ENCODE results near the gene NFX1. TPM values are rescaled to one million over a fixed set of nuclear protein-coding genes. Genes with fewer than 3 reads are reported as not detected.

The NFX1 gene
- polyA plus RNA-seq = 10 to 100 TPM; 13.0 to 17.2 TPM

GRCh38 chr9:33290247-33291030 lies at the start of gene NFX1:
Gene NFX1, plus strand, starts transcription at chr9:33290516. Its CDS starts 57 bp downstream, at chr9:33290573.
- WGBS, 2 donors = 0% methylated on average over 63 of the region's 63 CpGs
- Histone ChIP-seq H3K4me1 (ENCODE audit: control insufficient read depth in 2 of 2, insufficient read depth in 2 of 2, low read length in 1 of 2) (no peaks in the 10 kb centered on the region), H3K27ac (ENCODE audit: low read depth in 2 of 2, low read length in 1 of 2) (peak within 1 kb of the TSS; percentile 99 to 100), H3K4me3 (ENCODE audit: low read depth in 1 of 2, low read length in 2 of 2) (peak within 1 kb of the TSS; percentile 66 to 90), H3K9me3 (ENCODE audit: control insufficient read depth in 2 of 2, insufficient read depth in 1 of 2, low read depth in 1 of 2, low read length in 1 of 2) (no peaks in the 10 kb centered on the region), H3K27me3 (ENCODE audit: control insufficient read depth in 1 of 2, insufficient read depth in 2 of 2, low read length in 2 of 2) (no peaks in the 10 kb centered on the region), H3K36me3 (ENCODE audit: control insufficient read depth in 2 of 2, insufficient read depth in 2 of 2, low read length in 1 of 2) (peaks cover 5 to 8% of the 10 kb centered on the region in 2 donors)

GRCh38 chr9:33241298-33241697 lies 49.0 kb upstream of the NFX1 start:
- Histone ChIP-seq H3K27ac (ENCODE audit: low read depth in 2 of 2, low read length in 1 of 2) (no peak overlapping the region), H3K9me3 (ENCODE audit: control insufficient read depth in 2 of 2, insufficient read depth in 1 of 2, low read depth in 1 of 2, low read length in 1 of 2) (no peaks in the 10 kb centered on the region), H3K27me3 (ENCODE audit: control insufficient read depth in 1 of 2, insufficient read depth in 2 of 2, low read length in 2 of 2) (no peaks in the 10 kb centered on the region), H3K4me1 (ENCODE audit: control insufficient read depth in 2 of 2, insufficient read depth in 2 of 2, low read length in 1 of 2) (peaks cover 1 to 3% of the 10 kb centered on the region in 2 donors), H3K36me3 (ENCODE audit: control insufficient read depth in 2 of 2, insufficient read depth in 2 of 2, low read length in 1 of 2) (no peaks in the 10 kb centered on the region), H3K4me3 (ENCODE audit: low read depth in 1 of 2, low read length in 2 of 2) (no peak overlapping the region)
- WGBS, 2 donors = 72 to 79% methylated on average over 5 of the region's 5 CpGs

- H3K27me3 ChIP-seq (ENCODE audit: control insufficient read depth in 1 of 2, insufficient read depth in 2 of 2, low read length in 2 of 2) = no peaks in the 10 kb centered on the region
- H3K4me3 ChIP-seq (ENCODE audit: low read depth in 1 of 2, low read length in 2 of 2) = no peak overlapping the region
- no peaks in the 10 kb centered on the region for H3K9me3 ChIP-seq (ENCODE audit: control insufficient read depth in 2 of 2, insufficient read depth in 1 of 2, low read depth in 1 of 2, low read length in 1 of 2)
- H3K36me3 ChIP-seq (ENCODE audit: control insufficient read depth in 2 of 2, insufficient read depth in 2 of 2, low read length in 1 of 2) = no peaks in the 10 kb centered on the region
- WGBS, 2 donors = 81 to 86% methylated on average over 6 of the region's 6 CpGs
- peaks cover 0 to 3% of the 10 kb centered on the region in 2 donors for H3K4me1 ChIP-seq (ENCODE audit: control insufficient read depth in 2 of 2, insufficient read depth in 2 of 2, low read length in 1 of 2)
- no peak overlapping the region for H3K27ac ChIP-seq (ENCODE audit: low read depth in 2 of 2, low read length in 1 of 2)
Measured at GRCh38 chr9:33242609-33243134, 47.6 kb upstream of the NFX1 start.

- peaks cover 0 to 3% of the 10 kb centered on the region in 2 donors for H3K4me1 ChIP-seq (ENCODE audit: control insufficient read depth in 2 of 2, insufficient read depth in 2 of 2, low read length in 1 of 2)
- H3K27ac ChIP-seq (ENCODE audit: low read depth in 2 of 2, low read length in 1 of 2) = no peak overlapping the region
- no peaks in the 10 kb centered on the region for H3K27me3 ChIP-seq (ENCODE audit: control insufficient read depth in 1 of 2, insufficient read depth in 2 of 2, low read length in 2 of 2)
- no peak overlapping the region for H3K4me3 ChIP-seq (ENCODE audit: low read depth in 1 of 2, low read length in 2 of 2)
- H3K36me3 ChIP-seq (ENCODE audit: control insufficient read depth in 2 of 2, insufficient read depth in 2 of 2, low read length in 1 of 2) = no peaks in the 10 kb centered on the region
- no peaks in the 10 kb centered on the region for H3K9me3 ChIP-seq (ENCODE audit: control insufficient read depth in 2 of 2, insufficient read depth in 1 of 2, low read depth in 1 of 2, low read length in 1 of 2)
- WGBS, 2 donors = 84 to 85% methylated on average over 9 of the region's 9 CpGs
Measured at GRCh38 chr9:33244137-33244784, 46.1 kb upstream of the NFX1 start.

- Histone ChIP-seq H3K9me3 (ENCODE audit: control insufficient read depth in 2 of 2, insufficient read depth in 1 of 2, low read depth in 1 of 2, low read length in 1 of 2) (no peaks in the 10 kb centered on the region), H3K27me3 (ENCODE audit: control insufficient read depth in 1 of 2, insufficient read depth in 2 of 2, low read length in 2 of 2) (no peaks in the 10 kb centered on the region), H3K36me3 (ENCODE audit: control insufficient read depth in 2 of 2, insufficient read depth in 2 of 2, low read length in 1 of 2) (no peaks in the 10 kb centered on the region), H3K27ac (ENCODE audit: low read depth in 2 of 2, low read length in 1 of 2) (no peak overlapping the region), H3K4me3 (ENCODE audit: low read depth in 1 of 2, low read length in 2 of 2) (no peak overlapping the region), H3K4me1 (ENCODE audit: control insufficient read depth in 2 of 2, insufficient read depth in 2 of 2, low read length in 1 of 2) (peaks cover 0 to 3% of the 10 kb centered on the region in 2 donors)
- 86 to 90% methylated on average over 2 of the region's 2 CpGs for WGBS, 2 donors
Measured at GRCh38 chr9:33245341-33245740, 45.0 kb upstream of the NFX1 start.

- no peak overlapping the region for H3K27ac ChIP-seq (ENCODE audit: low read depth in 2 of 2, low read length in 1 of 2)
- H3K4me1 ChIP-seq (ENCODE audit: control insufficient read depth in 2 of 2, insufficient read depth in 2 of 2, low read length in 1 of 2) = peaks cover 0 to 3% of the 10 kb centered on the region in 2 donors
- H3K4me3 ChIP-seq (ENCODE audit: low read depth in 1 of 2, low read length in 2 of 2) = no peak overlapping the region
- WGBS, 2 donors = 91 to 97% methylated on average over 9 of the region's 9 CpGs
- H3K9me3 ChIP-seq (ENCODE audit: control insufficient read depth in 2 of 2, insufficient read depth in 1 of 2, low read depth in 1 of 2, low read length in 1 of 2) = no peaks in the 10 kb centered on the region
- H3K36me3 ChIP-seq (ENCODE audit: control insufficient read depth in 2 of 2, insufficient read depth in 2 of 2, low read length in 1 of 2) = no peaks in the 10 kb centered on the region
- no peaks in the 10 kb centered on the region for H3K27me3 ChIP-seq (ENCODE audit: control insufficient read depth in 1 of 2, insufficient read depth in 2 of 2, low read length in 2 of 2)
Measured at GRCh38 chr9:33246269-33246860, 44.0 kb upstream of the NFX1 start.

GRCh38 chr9:33248606-33249005 lies 41.7 kb upstream of the NFX1 start:
- Histone ChIP-seq H3K4me3 (ENCODE audit: low read depth in 1 of 2, low read length in 2 of 2) (no peak overlapping the region), H3K27me3 (ENCODE audit: control insufficient read depth in 1 of 2, insufficient read depth in 2 of 2, low read length in 2 of 2) (no peaks in the 10 kb centered on the region), H3K4me1 (ENCODE audit: control insufficient read depth in 2 of 2, insufficient read depth in 2 of 2, low read length in 1 of 2) (peaks cover 0 to 3% of the 10 kb centered on the region in 2 donors), H3K9me3 (ENCODE audit: control insufficient read depth in 2 of 2, insufficient read depth in 1 of 2, low read depth in 1 of 2, low read length in 1 of 2) (no peaks in the 10 kb centered on the region), H3K27ac (ENCODE audit: low read depth in 2 of 2, low read length in 1 of 2) (no peak overlapping the region), H3K36me3 (ENCODE audit: control insufficient read depth in 2 of 2, insufficient read depth in 2 of 2, low read length in 1 of 2) (peaks cover 0 to 7% of the 10 kb centered on the region in 2 donors)
- WGBS, 2 donors = 94 to 98% methylated on average over 3 of the region's 3 CpGs

GRCh38 chr9:33249087-33249658 lies 41.1 kb upstream of the NFX1 start:
- Histone ChIP-seq H3K9me3 (ENCODE audit: control insufficient read depth in 2 of 2, insufficient read depth in 1 of 2, low read depth in 1 of 2, low read length in 1 of 2) (no peaks in the 10 kb centered on the region), H3K36me3 (ENCODE audit: control insufficient read depth in 2 of 2, insufficient read depth in 2 of 2, low read length in 1 of 2) (peaks cover 0 to 7% of the 10 kb centered on the region in 2 donors)

GRCh38 chr9:33249983-33250382 lies 40.3 kb upstream of the NFX1 start:
- no peaks in the 10 kb centered on the region for H3K27me3 ChIP-seq (ENCODE audit: control insufficient read depth in 1 of 2, insufficient read depth in 2 of 2, low read length in 2 of 2)
- no peaks in the 10 kb centered on the region for H3K9me3 ChIP-seq (ENCODE audit: control insufficient read depth in 2 of 2, insufficient read depth in 1 of 2, low read depth in 1 of 2, low read length in 1 of 2)
- no peak overlapping the region for H3K4me3 ChIP-seq (ENCODE audit: low read depth in 1 of 2, low read length in 2 of 2)
- H3K4me1 ChIP-seq (ENCODE audit: control insufficient read depth in 2 of 2, insufficient read depth in 2 of 2, low read length in 1 of 2) = peaks cover 0 to 3% of the 10 kb centered on the region in 2 donors
- H3K27ac ChIP-seq (ENCODE audit: low read depth in 2 of 2, low read length in 1 of 2) = no peak overlapping the region
- WGBS, 2 donors = 93 to 97% methylated on average over 2 of the region's 2 CpGs
- H3K36me3 ChIP-seq (ENCODE audit: control insufficient read depth in 2 of 2, insufficient read depth in 2 of 2, low read length in 1 of 2) = peaks cover 8 to 14% of the 10 kb centered on the region in 2 donors

More at GRCh38 chr9:33249087-33249658, 41.1 kb upstream of the NFX1 start:
- no peak overlapping the region for H3K27ac ChIP-seq (ENCODE audit: low read depth in 2 of 2, low read length in 1 of 2)
- no peak overlapping the region for H3K4me3 ChIP-seq (ENCODE audit: low read depth in 1 of 2, low read length in 2 of 2)
- peaks cover 0 to 3% of the 10 kb centered on the region in 2 donors for H3K4me1 ChIP-seq (ENCODE audit: control insufficient read depth in 2 of 2, insufficient read depth in 2 of 2, low read length in 1 of 2)
- WGBS, 2 donors = 74 to 81% methylated on average over 6 of the region's 6 CpGs
- no peaks in the 10 kb centered on the region for H3K27me3 ChIP-seq (ENCODE audit: control insufficient read depth in 1 of 2, insufficient read depth in 2 of 2, low read length in 2 of 2)

All from esophagus (tissue), 2 donors.